BLaER1 treated with 17β-estradiol and CSF1 and Interleukin-3, amounts not matched to agents 10 nM and 100 nM (cell line): ENCODE data around the gene IGSF9.

Experiments used
- H3K27ac ChIP-seq, 11 experiments: shearing (Covaris generic); formaldehyde crosslinking; 2 replicates each; pipeline ENCODE4 v1.8.1; 2022
- H3K27me3 ChIP-seq, 11 experiments: shearing (Covaris generic); formaldehyde crosslinking; 2 replicates each; pipeline ENCODE4 v1.8.1; 2022
- H3K36me3 ChIP-seq, 11 experiments: shearing (Covaris generic); formaldehyde crosslinking; 2 replicates each; pipeline ENCODE4 v1.8.1; 2022
- H3K4me1 ChIP-seq, 10 experiments: shearing (Covaris generic); formaldehyde crosslinking; 2 replicates each; pipeline ENCODE4 v1.8.1; 2022
- H3K4me2 ChIP-seq, 11 experiments: shearing (Covaris generic); formaldehyde crosslinking; 2 replicates each; pipeline ENCODE4 v1.8.1; 2022
- H3K4me3 ChIP-seq, 10 experiments: shearing (Covaris generic); formaldehyde crosslinking; 2 replicates each; pipeline ENCODE4 v1.8.1; 2022
- H3K9ac ChIP-seq, 11 experiments: shearing (Covaris generic); formaldehyde crosslinking; 2 replicates each; pipeline ENCODE4 v1.8.1; 2022
- H3K9me3 ChIP-seq, 11 experiments: shearing (Covaris generic); formaldehyde crosslinking; replicated peaks in 1 of 11; 2 replicates each; pipeline ENCODE4 v1.8.1; 2022
- H4K20me1 ChIP-seq, 11 experiments: shearing (Covaris generic); formaldehyde crosslinking; 2 replicates each; pipeline ENCODE4 v1.8.1; 2022
- Cebpa-rat ChIP-seq, 11 experiments: shearing (Covaris generic); IDR thresholded peaks; 2 replicates each; pipeline ENCODE4 v1.8.1; 2022

IGSF9 gene

GRCh38 chr1:159921700-159922504, 23.5 kb downstream of the IGSF9 start:
- Histone ChIP-seq H3K36me3 (peaks cover 36 to 62% (median 46%) of the 10 kb centered on the region in 11 experiments), H3K4me1 (peaks cover 63 to 81% (median 76%) of the 10 kb centered on the region in 10 experiments), H3K9ac (peak overlapping the region; percentile 89 to 99 (median 97); a peak in 21 of 22 replicates), H3K27me3 (no peaks in the 10 kb centered on the region), H3K4me2 (peak overlapping the region; percentile 83 to 99 (median 97)), H4K20me1 (peaks cover 50 to 79% (median 71%) of the 10 kb centered on the region in 11 experiments), H3K27ac (peak overlapping the region; percentile 90 to 99 (median 97); a peak in 20 of 22 replicates), H3K4me3 (peak overlapping the region; percentile 83 to 100 (median 94); a peak in 16 of 20 replicates), H3K9me3 (no peaks in the 10 kb centered on the region)
- TF ChIP-seq Cebpa-rat (IDR thresholded peaks at IDR 0.05): no peak

- peak overlapping the region in 10 of 11 experiments; percentile 89 to 99 (median 96); a peak in 12 of 22 replicates for H3K9ac ChIP-seq
- H4K20me1 ChIP-seq: peaks cover 51 to 84% (median 72%) of the 10 kb centered on the region in 11 experiments
- no peaks in the 10 kb centered on the region for H3K9me3 ChIP-seq
- no peaks in the 10 kb centered on the region for H3K27me3 ChIP-seq
- H3K4me3 ChIP-seq: peak overlapping the region in 4 of 10 experiments; percentile 87 to 100 (median 96); a peak in 6 of 20 replicates
- H3K27ac ChIP-seq: peak overlapping the region in 10 of 11 experiments; percentile 90 to 99 (median 97); a peak in 19 of 22 replicates
- TF ChIP-seq Cebpa-rat (IDR thresholded peaks at IDR 0.05): no peak
- peaks cover 61 to 85% (median 76%) of the 10 kb centered on the region in 10 experiments for H3K4me1 ChIP-seq
- peaks cover 42 to 68% (median 53%) of the 10 kb centered on the region in 11 experiments for H3K36me3 ChIP-seq
- peak overlapping the region; percentile 83 to 99 (median 97) for H3K4me2 ChIP-seq
Observed at GRCh38 chr1:159921251-159921650, 24.2 kb downstream of the IGSF9 start.

- peaks cover 44 to 74% (median 54%) of the 10 kb centered on the region in 11 experiments for H3K36me3 ChIP-seq
- peaks cover 55 to 80% (median 70%) of the 10 kb centered on the region in 10 experiments for H3K4me1 ChIP-seq
- TF ChIP-seq Cebpa-rat (IDR thresholded peaks at IDR 0.05): no peak
- H3K27ac ChIP-seq: peak overlapping the region in 7 of 11 experiments; percentile 90 to 99 (median 97); a peak in 13 of 22 replicates
- no peaks in the 10 kb centered on the region for H3K9me3 ChIP-seq
- H4K20me1 ChIP-seq: peaks cover 51 to 89% (median 74%) of the 10 kb centered on the region in 11 experiments
- H3K9ac ChIP-seq: no peak overlapping the region; a peak in 1 of 22 replicates
- no peaks in the 10 kb centered on the region for H3K27me3 ChIP-seq
- H3K4me3 ChIP-seq: no peak overlapping the region
- H3K4me2 ChIP-seq: peak overlapping the region; percentile 83 to 99 (median 97); a peak in 19 of 22 replicates
Observed at GRCh38 chr1:159920651-159921050, 24.8 kb downstream of the IGSF9 start.

- Histone ChIP-seq H3K4me1 (peaks cover 54 to 79% (median 69%) of the 10 kb centered on the region in 10 experiments), H3K9me3 (no peaks in the 10 kb centered on the region), H3K4me3 (no peak overlapping the region), H3K36me3 (peaks cover 44 to 79% (median 56%) of the 10 kb centered on the region in 11 experiments), H3K27ac (peak overlapping the region in 5 of 11 experiments; percentile 15 to 99 (median 96); a peak in 8 of 22 replicates), H4K20me1 (peaks cover 51 to 93% (median 74%) of the 10 kb centered on the region in 11 experiments), H3K9ac (peak overlapping the region in 1 of 11 experiments; percentile 18; a peak in 1 of 22 replicates), H3K4me2 (peak overlapping the region in 10 of 11 experiments; percentile 9 to 99 (median 93); a peak in 16 of 22 replicates), H3K27me3 (no peaks in the 10 kb centered on the region)
- TF ChIP-seq Cebpa-rat (IDR thresholded peaks at IDR 0.05): no peak
Observed at GRCh38 chr1:159920202-159920601, 25.2 kb downstream of the IGSF9 start.

GRCh38 chr1:159919236-159919865, 26.1 kb downstream of the IGSF9 start:
- Histone ChIP-seq H3K9ac (peak overlapping the region in 4 of 11 experiments; percentile 13 to 35 (median 19); a peak in 2 of 22 replicates), H3K27ac (peak overlapping the region in 6 of 11 experiments; percentile 2 to 99 (median 12); a peak in 5 of 22 replicates), H3K4me1 (peaks cover 54 to 79% (median 69%) of the 10 kb centered on the region in 10 experiments), H3K4me3 (no peak overlapping the region), H3K9me3 (no peaks in the 10 kb centered on the region), H3K27me3 (no peaks in the 10 kb centered on the region), H3K36me3 (peaks cover 44 to 79% (median 56%) of the 10 kb centered on the region in 11 experiments), H4K20me1 (peaks cover 51 to 90% (median 74%) of the 10 kb centered on the region in 11 experiments), H3K4me2 (peak overlapping the region; percentile 9 to 99 (median 87); a peak in 21 of 22 replicates)
- TF ChIP-seq Cebpa-rat (IDR thresholded peaks at IDR 0.05): no peak

- peaks cover 51 to 83% (median 68%) of the 10 kb centered on the region in 11 experiments for H4K20me1 ChIP-seq
- H3K9ac ChIP-seq: peak overlapping the region in 1 of 11 experiments; percentile 20; a peak in 2 of 22 replicates
- H3K4me2 ChIP-seq: peak overlapping the region; percentile 28 to 99 (median 87)
- H3K27ac ChIP-seq: peak overlapping the region in 7 of 11 experiments; percentile 2 to 99 (median 17); a peak in 8 of 22 replicates
- TF ChIP-seq Cebpa-rat (IDR thresholded peaks at IDR 0.05): no peak
- peaks cover 44 to 79% (median 56%) of the 10 kb centered on the region in 11 experiments for H3K36me3 ChIP-seq
- H3K27me3 ChIP-seq: no peaks in the 10 kb centered on the region
- H3K4me1 ChIP-seq: peaks cover 54 to 74% (median 65%) of the 10 kb centered on the region in 10 experiments
- no peaks in the 10 kb centered on the region for H3K9me3 ChIP-seq
- H3K4me3 ChIP-seq: no peak overlapping the region
Observed at GRCh38 chr1:159918352-159919200, 26.8 kb downstream of the IGSF9 start.

GRCh38 chr1:159917533-159918351, 27.7 kb downstream of the IGSF9 start:
- no peak overlapping the region for H3K4me3 ChIP-seq
- no peaks in the 10 kb centered on the region for H3K27me3 ChIP-seq
- peaks cover 44 to 74% (median 60%) of the 10 kb centered on the region in 11 experiments for H4K20me1 ChIP-seq
- no peak for TF ChIP-seq Cebpa-rat (IDR thresholded peaks at IDR 0.05)
- H3K27ac ChIP-seq: peak overlapping the region in 8 of 11 experiments; percentile 12 to 62 (median 28); a peak in 12 of 22 replicates
- H3K4me1 ChIP-seq: peaks cover 53 to 67% (median 61%) of the 10 kb centered on the region in 10 experiments
- peak overlapping the region in 9 of 11 experiments; percentile 59 to 99 (median 87); a peak in 11 of 22 replicates for H3K4me2 ChIP-seq
- H3K9me3 ChIP-seq: no peaks in the 10 kb centered on the region
- peak overlapping the region in 2 of 11 experiments; percentile 9 to 43; a peak in 3 of 22 replicates for H3K9ac ChIP-seq
- H3K36me3 ChIP-seq: peaks cover 44 to 74% (median 56%) of the 10 kb centered on the region in 11 experiments
